NCI-H2227 treated with DMSO at 0.1 percent for 48 hours (cell line): ENCODE measurements around the gene ROCK1.
"Not testable (repeated sequence)": the region's sequence is repeated elsewhere in the genome, so short reads cannot be mapped to it uniquely, and the experiment has no call there.

Experiments
- DNase-seq: peaks from one replicate; lab custom pipeline; 2025; lab: John Stamatoyannopoulos, UW

ROCK1 gene

DNA sequence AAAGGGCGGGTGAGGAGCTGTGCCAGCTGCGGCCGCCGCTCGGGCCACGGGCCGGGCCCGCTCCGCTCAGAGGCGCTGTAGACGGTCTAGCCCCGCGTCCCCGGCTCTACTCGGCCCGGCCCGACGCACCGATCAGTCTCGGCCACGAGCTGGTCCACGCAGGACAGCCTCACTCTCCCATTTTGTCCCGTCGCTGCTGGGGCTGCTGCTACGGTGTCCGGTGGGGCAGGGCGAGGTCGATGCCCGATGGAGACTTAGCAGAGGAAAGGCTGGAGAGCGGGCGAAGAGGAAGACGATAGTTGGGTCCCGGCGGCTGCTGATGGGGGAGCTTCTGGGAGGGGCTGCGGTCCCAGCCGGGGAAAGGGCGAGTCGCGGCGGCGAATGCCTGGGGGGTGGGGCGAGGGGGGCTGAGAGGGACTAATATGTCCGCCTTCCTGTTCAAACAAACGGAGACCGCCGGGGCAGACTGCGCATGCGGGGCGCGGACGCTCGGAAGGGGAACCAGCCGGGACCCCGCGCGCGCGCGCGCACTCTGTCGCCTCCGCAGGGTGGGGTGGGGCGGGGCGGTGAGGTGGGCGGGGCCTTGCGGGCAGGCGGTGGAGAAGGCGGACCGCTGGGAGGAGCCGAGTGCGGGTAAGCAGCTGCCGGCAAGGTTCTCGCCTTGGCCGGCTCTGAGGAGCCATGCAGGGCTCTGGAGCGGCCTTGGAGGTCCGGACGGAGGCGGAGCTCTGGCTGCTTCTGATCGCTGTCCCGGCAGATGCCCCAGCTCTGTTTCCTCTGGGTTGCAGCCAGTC is at the start of gene ROCK1:
TSS of gene ROCK1 (minus strand) at position 468 of the 794 bp plus-strand sequence. CDS start 903 bp downstream, outside the sequence.
- peak; percentile 95 for DNase-seq

GRCh38 chr18:21155443-21155842 is 43.8 kb upstream of the ROCK1 start:
- no peak for DNase-seq

DNA sequence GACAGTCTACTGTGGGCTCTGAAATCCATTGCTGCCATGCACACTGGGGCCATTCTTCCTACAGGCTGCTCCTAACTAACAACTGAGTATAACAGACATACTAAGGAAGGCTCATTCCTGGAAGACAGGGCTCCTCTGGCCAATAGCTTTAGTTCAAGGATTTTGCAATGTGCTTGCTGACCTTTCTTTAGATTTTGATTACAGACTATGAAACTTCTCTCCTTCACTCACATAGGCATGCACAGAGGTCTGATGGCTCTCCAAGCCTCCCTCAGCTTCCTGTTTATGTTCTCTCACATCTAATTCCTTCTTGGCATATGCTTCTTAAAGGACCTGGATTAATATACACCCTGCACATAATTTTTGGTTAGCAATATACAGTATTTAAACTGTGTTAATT is 34.4 kb upstream of the ROCK1 start:
- DNase-seq: no peak

- no peak for DNase-seq
Observed at GRCh38 chr18:21145371-21145770, 33.8 kb upstream of the ROCK1 start.

GRCh38 chr18:21141668-21142422 is 30.2 kb upstream of the ROCK1 start:
- DNase-seq: no peak

GRCh38 chr18:21137719-21138488 is 26.3 kb upstream of the ROCK1 start:
- DNase-seq: not testable (repeated sequence)

DNA sequence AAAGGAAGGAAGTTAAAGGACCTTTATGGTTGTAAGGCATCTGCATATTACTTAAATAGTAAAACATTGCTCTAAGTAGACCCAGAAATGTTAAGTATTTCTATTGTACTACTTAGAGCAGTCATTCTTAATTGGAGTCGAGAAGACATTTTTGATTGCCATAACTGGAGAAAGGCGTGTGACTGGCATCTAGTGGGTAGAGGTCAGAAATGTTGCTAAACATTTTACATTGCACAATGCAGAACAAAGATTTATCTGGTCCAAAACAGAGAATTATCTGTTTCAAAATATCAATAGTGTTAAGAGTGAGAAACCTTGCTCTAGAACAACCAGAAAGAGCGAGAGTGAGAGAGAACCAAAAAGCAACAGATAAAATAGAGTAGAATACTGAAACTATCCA is 23.3 kb upstream of the ROCK1 start:
- DNase-seq: no peak

GRCh38 chr18:21132398-21132918 is 20.8 kb upstream of the ROCK1 start:
- no peak for DNase-seq

GRCh38 chr18:21131698-21132227 is 20.1 kb upstream of the ROCK1 start:
- peak; percentile 51 for DNase-seq

GRCh38 chr18:21129566-21130216 is 18.1 kb upstream of the ROCK1 start:
- no peak for DNase-seq

- no peak for DNase-seq
Observed at GRCh38 chr18:21123290-21123926, 11.8 kb upstream of the ROCK1 start.

- DNase-seq: no peak
Observed at GRCh38 chr18:21118806-21119205, 7.2 kb upstream of the ROCK1 start.

DNA sequence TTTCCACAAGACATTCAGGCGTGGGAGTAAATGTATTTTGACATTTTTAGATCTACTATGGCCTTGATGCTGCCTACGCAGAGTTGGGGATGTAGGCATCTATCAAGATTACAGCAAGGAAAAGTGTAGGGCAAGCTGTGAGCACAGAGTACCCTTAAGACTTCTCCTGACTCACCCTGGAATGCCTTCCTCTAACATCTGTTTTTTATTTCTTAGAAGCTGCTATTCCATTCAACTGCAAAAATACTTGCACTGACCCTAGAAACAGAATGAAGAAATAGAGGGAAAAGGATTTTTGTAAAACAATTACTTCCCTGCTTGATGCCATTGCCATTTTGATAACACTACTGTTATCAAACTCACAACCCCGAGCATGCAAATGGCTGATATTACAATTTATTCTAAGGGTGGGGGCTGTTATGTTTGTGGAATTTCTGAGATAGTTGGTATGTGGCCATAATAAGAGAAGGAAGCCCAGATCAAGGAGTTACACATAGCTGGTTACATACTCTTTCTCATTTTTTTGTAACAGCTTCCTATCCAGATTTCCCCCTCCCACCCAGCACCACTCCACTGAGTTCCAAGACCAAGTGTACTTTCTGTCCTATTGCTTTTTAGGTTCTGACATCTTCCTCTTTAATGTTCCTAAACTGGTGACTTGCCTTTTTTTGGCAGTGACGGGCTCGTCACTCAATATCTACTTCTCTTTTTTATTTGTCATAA is 6.0 kb upstream of the ROCK1 start:
- no peak for DNase-seq

DNA sequence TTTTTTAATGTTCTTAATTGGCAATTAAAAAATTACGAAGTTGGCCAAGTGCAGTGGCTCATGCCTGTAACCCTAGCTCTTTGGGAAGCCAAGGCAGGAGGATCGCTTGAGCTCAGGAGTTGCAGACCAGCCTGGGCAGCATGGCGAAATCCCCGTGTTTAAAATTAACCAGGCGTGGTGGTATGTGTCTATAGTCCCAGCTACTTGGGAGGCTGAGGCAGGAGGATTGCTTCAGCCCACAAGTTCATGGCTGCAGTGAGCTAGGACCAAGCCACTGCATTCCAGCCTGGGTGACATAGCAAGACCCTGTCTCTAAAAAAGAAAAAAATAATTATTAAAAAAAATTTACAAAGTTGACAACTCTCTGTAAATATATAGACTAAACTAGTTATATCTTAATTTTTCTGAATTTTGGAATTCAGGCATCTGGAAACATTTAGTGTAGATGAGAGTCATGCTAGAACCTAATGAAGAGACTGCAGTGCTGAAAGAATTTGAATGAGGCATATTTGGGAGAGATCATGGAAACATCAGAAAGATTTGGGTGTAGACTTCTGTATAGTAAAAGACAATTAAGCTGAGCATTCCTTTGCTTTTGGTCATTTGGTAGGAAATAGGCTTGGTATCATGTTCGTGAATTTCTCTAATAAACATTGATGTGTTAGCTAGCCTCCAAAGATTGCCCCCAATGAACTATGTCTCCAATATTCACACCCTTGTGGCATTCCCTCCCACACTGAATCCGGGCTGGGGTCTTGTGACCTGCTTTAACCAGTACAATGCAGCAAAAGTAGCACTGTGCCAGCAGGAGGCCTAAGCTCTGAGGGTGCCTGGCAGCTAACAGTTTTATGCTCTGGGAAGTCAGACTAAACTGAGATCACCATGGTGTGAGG is 4.2 kb upstream of the ROCK1 start:
- DNase-seq: no peak

- no peak for DNase-seq
Observed at GRCh38 chr18:21112543-21113105, 1.0 kb upstream of the ROCK1 start.

DNA sequence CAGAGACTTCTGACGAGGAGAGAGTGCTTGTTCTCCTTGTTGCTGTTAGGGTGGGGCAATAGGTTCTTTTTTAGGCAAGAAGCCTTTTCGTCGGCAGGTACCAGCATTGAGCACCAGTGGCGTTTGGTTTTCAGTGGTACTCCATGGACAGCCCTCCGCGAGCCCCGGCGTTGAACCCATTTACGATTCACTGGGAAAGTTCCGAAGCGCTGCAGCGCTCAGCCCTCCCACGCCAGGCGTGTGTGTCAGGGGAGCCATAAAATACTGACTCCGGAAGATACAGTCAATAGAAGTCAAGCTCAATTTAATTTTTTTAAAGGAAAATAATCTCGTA is 494 bp upstream of the ROCK1 start:
- DNase-seq: no peak

DNA sequence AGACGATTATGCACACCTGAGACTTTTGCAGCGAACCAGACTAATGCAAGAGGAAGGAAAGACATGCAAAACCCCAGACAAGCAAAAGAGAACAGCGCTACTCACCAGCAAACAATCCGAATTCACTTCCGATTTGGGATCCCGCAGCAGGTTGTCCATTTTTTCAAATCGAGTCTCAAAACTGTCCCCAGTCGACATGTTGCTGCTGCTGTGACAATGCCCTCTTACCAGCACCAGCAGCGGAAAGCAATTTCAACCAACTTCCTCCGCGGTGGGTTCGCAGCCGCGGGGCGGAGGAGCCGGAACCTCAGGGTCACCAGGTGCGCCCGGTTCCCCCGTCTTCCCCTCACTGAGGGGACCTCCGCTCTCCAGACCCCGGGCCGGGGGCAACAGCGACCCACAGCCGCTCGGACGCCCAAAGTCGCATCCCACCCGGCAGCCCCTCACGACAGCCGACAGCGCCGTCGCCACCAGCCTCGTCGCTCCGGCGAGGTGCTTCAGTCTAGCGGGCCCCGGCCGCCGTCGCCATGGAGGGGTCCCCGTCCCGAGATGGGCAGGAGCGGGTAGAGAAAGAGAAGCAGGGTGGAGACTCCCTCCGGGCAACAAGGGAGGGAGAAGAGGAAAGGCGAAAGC is 784 bp downstream of the ROCK1 start:
- no peak for DNase-seq

GRCh38 chr18:21109936-21110712 is 1.5 kb downstream of the ROCK1 start:
- DNase-seq: no peak
